DOHH2 (cell line): ENCODE measurements around the gene FBLN2.

Source experiments
- H3F3A ChIP-seq: fragments of 200-600 bp; sonication (generic), shearing (Covaris generic); 2 replicates; pipeline ENCODE4 v1.6.0; 2016; ENCODE audit warnings: antibody characterized with exemption, mild to moderate bottlenecking; ENCODE audit not compliant: control insufficient read depth, insufficient read depth
- H3K27ac ChIP-seq: fragments of 200-600 bp; sonication (generic); 2 replicates; pipeline ENCODE4 v1.5.1; 2014; ENCODE audit warnings: low read depth, mild to moderate bottlenecking, low read length, moderate library complexity
- H3K27me3 ChIP-seq: fragments of 200-600 bp; sonication (generic); 2 replicates; pipeline ENCODE4 v1.6.1; 2014; ENCODE audit warnings: mild to moderate bottlenecking, low read length, mixed read lengths; ENCODE audit not compliant: control insufficient read depth
- H3K36me3 ChIP-seq: fragments of 200-600 bp; sonication (generic); 2 replicates; pipeline ENCODE4 v1.6.1; 2014; ENCODE audit warnings: mild to moderate bottlenecking, low read length, moderate library complexity, mixed read lengths; ENCODE audit not compliant: control insufficient read depth
- H3K4me1 ChIP-seq: fragments of 200-600 bp; sonication (generic); 2 replicates; pipeline ENCODE4 v1.6.1; 2014; ENCODE audit warnings: mild to moderate bottlenecking, low read length, mixed read lengths; ENCODE audit not compliant: control insufficient read depth
- H3K4me2 ChIP-seq: fragments of 200-600 bp; sonication (generic); 2 replicates; pipeline ENCODE4 v1.6.0; 2014; ENCODE audit warnings: mild to moderate bottlenecking, low read length, moderate library complexity
- H3K4me3 ChIP-seq: fragments of 200-600 bp; sonication (generic); 2 replicates; pipeline ENCODE4 v1.5.1; 2014; ENCODE audit warnings: mild to moderate bottlenecking, low read length, mixed read lengths
- H3K79me2 ChIP-seq: fragments of 200-600 bp; sonication (generic); 2 replicates; pipeline ENCODE4 v1.6.1; 2014; ENCODE audit warnings: mild to moderate bottlenecking, low read length, mixed read lengths; ENCODE audit not compliant: control insufficient read depth
- H3K9me2 ChIP-seq: fragments of 200-600 bp; sonication (generic); replicated peaks from 2 replicates; pipeline ENCODE4 v1.6.1; 2014; ENCODE audit warnings: mild to moderate bottlenecking, low read length, mixed read lengths; ENCODE audit not compliant: control insufficient read depth
- H3K9me3 ChIP-seq: fragments of 200-600 bp; sonication (generic); 2 replicates; pipeline ENCODE4 v1.6.1; 2014; ENCODE audit warnings: antibody characterized with exemption, low read length, mixed read lengths; ENCODE audit not compliant: control insufficient read depth, insufficient read depth
- H4K20me1 ChIP-seq: fragments of 200-600 bp; sonication (generic); 2 replicates; pipeline ENCODE4 v1.6.0; 2014; ENCODE audit warnings: low read depth, mild to moderate bottlenecking, antibody characterized with exemption, low read length, moderate library complexity; ENCODE audit not compliant: control insufficient read depth, insufficient read depth
- EZH2phosphoT487 ChIP-seq: fragments of 200-600 bp; sonication (generic); IDR thresholded peaks from 2 replicates; pipeline ENCODE4 v1.6.1; 2017; ENCODE audit warnings: borderline replicate concordance, mild to moderate bottlenecking, antibody characterized with exemption, low read length, moderate library complexity, mixed read lengths
- TF ChIP-seq, protein P1 (sequence below): fragments of 200-600 bp; sonication (generic); IDR thresholded peaks from one replicate; pipeline ENCODE4 v1.5.1; 2014; ENCODE audit warnings: antibody characterized with exemption, mild to moderate bottlenecking, low read depth, low read length; ENCODE audit not compliant: poor library complexity, severe bottlenecking

FBLN2 gene

DNA sequence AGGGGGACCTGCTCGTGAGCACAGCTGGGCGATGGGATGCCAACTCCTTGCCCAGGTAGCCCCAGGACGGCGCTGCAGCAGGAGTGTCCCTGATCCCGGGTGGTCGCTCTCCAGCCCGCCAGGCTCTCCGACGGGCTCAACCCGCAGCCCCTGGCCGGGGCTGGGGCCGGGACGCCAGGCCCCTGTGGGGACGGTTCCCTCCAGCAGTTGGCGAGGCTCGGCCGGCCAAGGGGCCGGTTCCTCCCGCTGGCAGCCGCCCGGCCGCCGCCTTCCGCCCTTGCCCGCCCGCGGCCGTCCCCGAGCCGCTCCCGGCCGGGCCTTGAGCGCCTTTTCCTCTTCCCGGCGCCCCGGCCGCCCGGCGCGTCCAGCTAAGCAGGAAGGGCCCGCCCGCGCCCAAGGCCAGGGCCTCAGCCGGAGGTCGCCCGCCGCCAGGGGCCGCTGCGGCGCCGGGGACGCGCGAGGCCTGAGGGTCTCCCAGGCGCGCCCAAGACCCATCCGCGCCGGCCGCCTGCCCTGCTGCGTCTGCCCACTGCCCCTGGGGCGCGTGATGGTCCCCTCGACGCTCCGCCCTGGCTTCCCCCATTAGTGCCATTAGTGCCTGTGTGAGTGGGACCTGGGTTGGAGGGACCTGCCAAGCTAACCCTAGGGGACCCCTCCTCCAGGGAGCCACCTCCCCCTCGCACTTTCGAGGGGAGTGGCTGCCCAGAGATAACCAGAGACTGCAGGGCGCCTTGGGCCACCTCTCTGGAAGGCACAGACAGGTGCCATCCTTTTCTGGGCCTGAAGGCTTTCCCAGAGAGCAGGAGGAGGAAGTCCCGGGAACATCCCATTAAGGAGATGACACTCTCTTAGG lies 106.4 kb downstream of the FBLN2 start:
- no peaks in the 10 kb centered on the region for H3K4me1 ChIP-seq
- H3K27ac ChIP-seq: no peak overlapping the region
- TF ChIP-seq, protein P1, sequence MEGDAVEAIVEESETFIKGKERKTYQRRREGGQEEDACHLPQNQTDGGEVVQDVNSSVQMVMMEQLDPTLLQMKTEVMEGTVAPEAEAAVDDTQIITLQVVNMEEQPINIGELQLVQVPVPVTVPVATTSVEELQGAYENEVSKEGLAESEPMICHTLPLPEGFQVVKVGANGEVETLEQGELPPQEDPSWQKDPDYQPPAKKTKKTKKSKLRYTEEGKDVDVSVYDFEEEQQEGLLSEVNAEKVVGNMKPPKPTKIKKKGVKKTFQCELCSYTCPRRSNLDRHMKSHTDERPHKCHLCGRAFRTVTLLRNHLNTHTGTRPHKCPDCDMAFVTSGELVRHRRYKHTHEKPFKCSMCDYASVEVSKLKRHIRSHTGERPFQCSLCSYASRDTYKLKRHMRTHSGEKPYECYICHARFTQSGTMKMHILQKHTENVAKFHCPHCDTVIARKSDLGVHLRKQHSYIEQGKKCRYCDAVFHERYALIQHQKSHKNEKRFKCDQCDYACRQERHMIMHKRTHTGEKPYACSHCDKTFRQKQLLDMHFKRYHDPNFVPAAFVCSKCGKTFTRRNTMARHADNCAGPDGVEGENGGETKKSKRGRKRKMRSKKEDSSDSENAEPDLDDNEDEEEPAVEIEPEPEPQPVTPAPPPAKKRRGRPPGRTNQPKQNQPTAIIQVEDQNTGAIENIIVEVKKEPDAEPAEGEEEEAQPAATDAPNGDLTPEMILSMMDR: no peak
- TF ChIP-seq EZH2phosphoT487: no peak
- H3K4me3 ChIP-seq: no peak overlapping the region
- H3K79me2 ChIP-seq: no peaks in the 10 kb centered on the region
- no peaks in the 10 kb centered on the region for H3K36me3 ChIP-seq
- H3K9me3 ChIP-seq: no peaks in the 10 kb centered on the region
- no peaks in the 10 kb centered on the region for H3K9me2 ChIP-seq
- H3K4me2 ChIP-seq: no peak overlapping the region
- no peaks in the 10 kb centered on the region for H3K27me3 ChIP-seq
- H4K20me1 ChIP-seq: no peaks in the 10 kb centered on the region
- H3F3A ChIP-seq: no peaks in the 10 kb centered on the region

DNA sequence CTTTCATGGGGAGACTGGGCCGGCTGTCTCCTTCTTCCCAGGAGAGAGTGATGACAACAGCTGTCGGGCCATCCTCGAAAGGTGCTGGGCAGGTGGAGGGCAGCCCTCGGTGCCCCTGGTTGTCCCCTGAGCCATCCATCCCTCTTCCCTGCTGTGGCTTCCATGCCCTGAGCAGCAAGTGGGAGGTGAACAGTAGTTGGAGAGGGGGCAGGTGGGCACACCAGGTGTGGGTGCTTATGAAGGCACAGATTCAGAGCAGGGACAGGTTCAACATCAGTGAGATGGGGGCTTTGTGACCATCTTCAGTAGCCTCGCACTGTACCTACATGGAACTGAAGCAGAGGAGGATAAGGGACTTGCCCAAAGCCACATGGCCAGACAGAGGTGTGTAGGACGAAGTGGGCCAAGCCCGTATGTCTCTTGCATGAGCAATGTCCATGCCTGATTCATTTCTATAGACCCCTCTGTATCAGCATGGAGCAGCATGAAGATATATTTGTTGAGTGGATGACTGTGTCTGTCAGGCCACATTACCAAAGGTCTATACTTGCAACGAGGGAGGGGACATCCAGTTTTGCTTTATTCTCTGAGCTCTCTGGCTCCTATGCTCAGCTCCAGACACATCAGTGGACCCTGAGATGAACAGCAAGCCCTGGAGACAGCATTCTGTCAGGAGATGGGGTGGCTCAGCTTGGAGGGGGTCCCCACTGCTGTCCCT lies 107.8 kb downstream of the FBLN2 start:
- Histone ChIP-seq H3K79me2 (no peaks in the 10 kb centered on the region), H3K9me3 (no peaks in the 10 kb centered on the region), H3K4me1 (no peaks in the 10 kb centered on the region), H3K9me2 (no peaks in the 10 kb centered on the region), H3K27me3 (no peaks in the 10 kb centered on the region), H3F3A (no peaks in the 10 kb centered on the region), H3K27ac (no peak overlapping the region), H3K4me2 (no peak overlapping the region), H3K4me3 (no peak overlapping the region), H4K20me1 (no peaks in the 10 kb centered on the region), H3K36me3 (no peaks in the 10 kb centered on the region)
- TF ChIP-seq EZH2phosphoT487: no peak
- TF ChIP-seq, protein P1: no peak

DNA sequence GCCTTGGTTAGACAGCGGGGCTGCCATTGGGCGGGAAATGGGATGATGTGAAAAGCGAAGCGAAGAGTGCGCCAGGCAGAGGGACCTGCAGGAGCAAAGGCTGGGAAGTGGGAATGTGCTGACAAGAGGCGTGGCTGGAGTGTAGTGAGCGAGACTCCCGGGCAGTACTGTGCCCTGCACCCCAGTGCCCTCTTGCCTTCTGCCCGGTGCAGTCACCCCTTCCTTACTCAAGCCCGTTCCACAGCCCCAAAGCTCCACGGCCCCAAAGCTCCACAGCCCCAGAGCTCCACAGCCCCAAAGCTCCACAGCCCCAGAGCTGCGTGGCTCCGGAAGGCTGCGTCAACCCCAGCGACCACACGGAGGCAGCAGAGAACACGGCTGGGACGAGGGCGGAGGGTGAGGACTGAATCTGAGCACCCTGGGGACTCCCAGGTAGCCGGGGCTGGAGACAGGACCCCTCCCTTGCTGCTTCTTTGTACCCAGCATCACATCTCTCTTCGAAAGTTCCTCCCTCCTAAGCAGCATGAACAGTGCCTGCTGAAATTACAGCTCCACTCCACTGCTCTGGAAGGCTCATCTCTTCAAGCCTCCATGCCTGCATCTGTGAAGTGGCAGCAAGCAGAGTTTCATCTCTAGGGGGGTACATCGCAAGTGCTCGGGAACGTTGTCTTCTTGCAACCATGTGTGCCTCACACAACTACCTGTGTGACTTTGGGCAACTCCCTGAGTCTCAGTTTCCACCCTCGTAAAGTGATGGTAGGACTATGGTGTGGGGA lies 108.9 kb downstream of the FBLN2 start:
- TF ChIP-seq EZH2phosphoT487: no peak
- TF ChIP-seq, protein P1: peak; percentile 84
- no peaks in the 10 kb centered on the region for H3K27me3 ChIP-seq
- no peaks in the 10 kb centered on the region for H3K4me1 ChIP-seq
- no peaks in the 10 kb centered on the region for H3K9me2 ChIP-seq
- no peak overlapping the region for H3K4me3 ChIP-seq
- H4K20me1 ChIP-seq: no peaks in the 10 kb centered on the region
- no peak overlapping the region for H3K27ac ChIP-seq
- no peak overlapping the region for H3K4me2 ChIP-seq
- no peaks in the 10 kb centered on the region for H3K36me3 ChIP-seq
- no peaks in the 10 kb centered on the region for H3F3A ChIP-seq
- no peaks in the 10 kb centered on the region for H3K79me2 ChIP-seq
- H3K9me3 ChIP-seq: no peaks in the 10 kb centered on the region
